ENCODE measurements around the gene OSBPL9.

DNA sequence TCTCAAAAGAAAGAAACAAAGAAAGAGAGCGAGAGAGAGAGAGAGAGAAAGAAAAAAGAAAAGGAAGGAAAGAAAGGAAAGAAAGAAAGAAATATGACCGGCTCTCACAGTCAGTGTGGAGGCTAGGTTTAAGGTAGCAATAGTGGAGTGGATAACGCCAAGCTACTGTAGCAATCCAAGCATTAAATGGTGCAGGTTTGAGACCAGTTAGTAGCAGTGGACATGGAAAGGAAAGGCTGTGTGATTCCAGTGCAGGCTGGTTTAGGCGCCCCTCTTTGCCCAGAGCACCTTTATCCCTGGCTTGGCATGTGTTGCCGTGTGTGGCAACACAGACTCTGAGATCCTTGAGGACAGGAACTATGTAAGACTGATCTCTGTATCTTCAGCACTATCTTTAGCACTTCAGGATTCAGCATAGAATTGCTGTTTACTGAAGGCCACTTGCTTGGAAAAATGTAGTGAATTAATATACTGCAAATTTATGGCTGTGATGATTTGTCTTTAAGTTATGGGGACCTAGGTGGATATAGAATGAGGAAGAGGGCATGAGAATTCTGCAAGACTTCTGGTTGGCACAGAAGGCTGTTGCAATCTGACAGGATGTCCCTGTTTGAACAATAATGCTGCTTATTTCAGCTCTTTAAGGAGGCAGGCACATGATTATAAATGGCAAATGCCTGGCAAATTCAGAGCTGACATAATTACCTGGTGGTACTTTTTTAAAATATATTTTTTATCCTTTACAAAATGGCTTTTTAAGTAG is 10.8 kb upstream of the OSBPL9 start:
- TF ChIP-seq, protein P1, sequence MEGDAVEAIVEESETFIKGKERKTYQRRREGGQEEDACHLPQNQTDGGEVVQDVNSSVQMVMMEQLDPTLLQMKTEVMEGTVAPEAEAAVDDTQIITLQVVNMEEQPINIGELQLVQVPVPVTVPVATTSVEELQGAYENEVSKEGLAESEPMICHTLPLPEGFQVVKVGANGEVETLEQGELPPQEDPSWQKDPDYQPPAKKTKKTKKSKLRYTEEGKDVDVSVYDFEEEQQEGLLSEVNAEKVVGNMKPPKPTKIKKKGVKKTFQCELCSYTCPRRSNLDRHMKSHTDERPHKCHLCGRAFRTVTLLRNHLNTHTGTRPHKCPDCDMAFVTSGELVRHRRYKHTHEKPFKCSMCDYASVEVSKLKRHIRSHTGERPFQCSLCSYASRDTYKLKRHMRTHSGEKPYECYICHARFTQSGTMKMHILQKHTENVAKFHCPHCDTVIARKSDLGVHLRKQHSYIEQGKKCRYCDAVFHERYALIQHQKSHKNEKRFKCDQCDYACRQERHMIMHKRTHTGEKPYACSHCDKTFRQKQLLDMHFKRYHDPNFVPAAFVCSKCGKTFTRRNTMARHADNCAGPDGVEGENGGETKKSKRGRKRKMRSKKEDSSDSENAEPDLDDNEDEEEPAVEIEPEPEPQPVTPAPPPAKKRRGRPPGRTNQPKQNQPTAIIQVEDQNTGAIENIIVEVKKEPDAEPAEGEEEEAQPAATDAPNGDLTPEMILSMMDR (IDR thresholded peaks at IDR 0.05) = no peak
- TF ChIP-seq POLR2A (IDR thresholded peaks at IDR 0.05) (no peak), EP300 (IDR thresholded peaks at IDR 0.05) (no peak)
